Mesendoderm (in vitro differentiated cells): ENCODE measurements around the gene TBC1D17.

Source experiments
- DNase-seq: peaks from one replicate; pipeline ENCODE4 v3.0.0; 2013
- H2AK5ac ChIP-seq: 2 replicates; pipeline ENCODE4 v1.6.1; 2013; ENCODE audit warnings: low read length, inconsistent platforms
- H2BK120ac ChIP-seq: 2 replicates; pipeline ENCODE4 v1.6.1; 2013; ENCODE audit warnings: low read depth, mild to moderate bottlenecking, low read length, moderate library complexity, mixed read lengths
- H2BK15ac ChIP-seq: replicated peaks from 2 replicates; pipeline ENCODE4 v1.6.1; 2013; ENCODE audit warnings: low read depth, mild to moderate bottlenecking, moderate library complexity
- H2BK5ac ChIP-seq: 2 replicates; pipeline ENCODE4 v1.6.1; 2013; ENCODE audit warnings: low read length, inconsistent platforms
- H3K18ac ChIP-seq: 2 replicates; pipeline ENCODE4 v1.6.1; 2013; ENCODE audit warnings: mild to moderate bottlenecking, low read length, mixed read lengths
- H3K23ac ChIP-seq: one replicate; pipeline ENCODE4 v1.6.1; 2013; ENCODE audit warnings: low read length
- H3K27ac ChIP-seq: 2 replicates; pipeline ENCODE4 v1.5.1; 2013; ENCODE audit warnings: low read depth, mild to moderate bottlenecking, inconsistent platforms, low read length, moderate library complexity
- H3K27me3 ChIP-seq: 2 replicates; pipeline ENCODE4 v1.6.1; 2013; ENCODE audit warnings: low read length, control low read depth, mild to moderate bottlenecking, inconsistent platforms; ENCODE audit not compliant: insufficient read depth, poor library complexity
- H3K36me3 ChIP-seq: 2 replicates; pipeline ENCODE4 v1.6.1; 2013; ENCODE audit warnings: low read length, inconsistent platforms; ENCODE audit not compliant: control insufficient read depth, insufficient read depth
- H3K4ac ChIP-seq: one replicate; pipeline ENCODE4 v1.6.1; 2013; ENCODE audit warnings: low read depth, mild to moderate bottlenecking, low read length, moderate library complexity
- H3K4me1 ChIP-seq: 2 replicates; pipeline ENCODE4 v1.6.1; 2013; ENCODE audit warnings: low read depth, low read length, inconsistent platforms; ENCODE audit not compliant: control insufficient read depth
- H3K4me2 ChIP-seq: 2 replicates; pipeline ENCODE4 v1.6.1; 2013; ENCODE audit warnings: low read length
- H3K4me3 ChIP-seq: 2 replicates; pipeline ENCODE4 v1.5.1; 2013; ENCODE audit warnings: mild to moderate bottlenecking, low read length
- H3K56ac ChIP-seq: one replicate; pipeline ENCODE4 v1.6.1; 2013; ENCODE audit warnings: low read length
- H3K79me1 ChIP-seq: 2 replicates; pipeline ENCODE4 v1.6.1; 2013; ENCODE audit warnings: low read length, inconsistent platforms
- H3K79me2 ChIP-seq: 2 replicates; pipeline ENCODE4 v1.6.1; 2013; ENCODE audit warnings: mild to moderate bottlenecking, low read length; ENCODE audit not compliant: control insufficient read depth, insufficient read depth
- H3K9ac ChIP-seq: 2 replicates; pipeline ENCODE4 v1.6.1; 2013; ENCODE audit warnings: low read length, inconsistent platforms
- H4K5ac ChIP-seq: one replicate; pipeline ENCODE4 v1.6.1; 2013; ENCODE audit warnings: low read length
- H4K8ac ChIP-seq: one replicate; pipeline ENCODE4 v1.6.1; 2013; ENCODE audit warnings: low read depth, mild to moderate bottlenecking, control low read depth, low read length, moderate library complexity
- WGBS: extraction: QIAGEN DNeasy Blood & Tissue Kit; methylation state at CpG from one replicate; pipeline ENCODE4 v1.1.7; 2013; ENCODE audit warnings: low lambda C conversion rate, missing lambda C conversion rate; ENCODE audit not compliant: insufficient coverage; ENCODE audit errors: extremely low coverage; 5-methylcytosine and 5-hydroxymethylcytosine counted together

Gene TBC1D17

DNA sequence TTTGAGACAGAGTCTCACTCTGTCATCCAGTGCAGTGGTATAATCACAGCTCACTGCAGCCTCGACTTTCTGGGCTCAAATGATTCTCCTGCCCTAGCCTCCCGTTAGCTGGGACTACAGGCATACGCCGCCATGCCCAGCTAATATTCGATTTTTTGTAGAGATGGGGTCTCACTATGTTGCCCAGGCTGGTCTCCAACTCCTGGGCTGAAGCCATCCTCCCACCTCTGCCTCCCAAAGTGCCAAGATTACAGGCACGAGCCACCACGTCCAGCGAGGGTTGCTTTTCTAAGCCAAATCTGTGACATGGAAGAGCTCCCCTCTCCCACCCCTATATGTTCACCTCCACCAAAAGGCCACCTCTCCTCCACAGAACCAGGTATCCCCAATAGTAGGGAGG lies 40.6 kb downstream of the TBC1D17 start:
- Histone ChIP-seq H3K4me3 (no peak overlapping the region), H2BK15ac (no peak overlapping the region), H3K56ac (no peak overlapping the region), H2BK120ac (no peak overlapping the region), H3K79me2 (peaks cover 49% of the 10 kb centered on the region), H3K27me3 (no peaks in the 10 kb centered on the region), H3K18ac (no peak overlapping the region), H3K79me1 (peaks cover 35% of the 10 kb centered on the region), H3K23ac (no peak overlapping the region), H3K4me1 (no peaks in the 10 kb centered on the region), H3K9ac (no peak overlapping the region), H3K4me2 (no peak overlapping the region), H2BK5ac (no peak overlapping the region), H3K27ac (no peak overlapping the region), H3K4ac (no peak overlapping the region), H3K36me3 (peaks cover 16% of the 10 kb centered on the region), H4K5ac (no peak overlapping the region), H2AK5ac (no peak overlapping the region), H4K8ac (no peak overlapping the region)
- DNase-seq: no peak
- WGBS: no CpG with 5 or more reads among the region's 8 CpGs

GRCh38 chr19:49920624-49921363 lies 43.3 kb downstream of the TBC1D17 start:
- Histone ChIP-seq H4K5ac (no peak overlapping the region), H2BK5ac (no peak overlapping the region), H3K4me2 (no peak overlapping the region), H2BK15ac (no peak overlapping the region), H3K36me3 (peaks cover 16% of the 10 kb centered on the region), H2AK5ac (no peak overlapping the region), H3K9ac (no peak overlapping the region), H3K56ac (no peak overlapping the region), H3K23ac (no peak overlapping the region), H3K18ac (no peak overlapping the region), H3K4me3 (no peak overlapping the region), H2BK120ac (no peak overlapping the region), H3K27ac (no peak overlapping the region), H3K4ac (no peak overlapping the region), H3K79me2 (peaks cover 67% of the 10 kb centered on the region), H4K8ac (no peak overlapping the region), H3K27me3 (no peaks in the 10 kb centered on the region), H3K79me1 (peaks cover 36% of the 10 kb centered on the region), H3K4me1 (no peaks in the 10 kb centered on the region)
- no peak for DNase-seq
- whole genome bisulfite sequencing: no CpG with 5 or more reads among the region's 24 CpGs

- peaks cover 70% of the 10 kb centered on the region for H3K79me2 ChIP-seq
- no peaks in the 10 kb centered on the region for H3K4me1 ChIP-seq
- no peak overlapping the region for H3K4me2 ChIP-seq
- no peak overlapping the region for H3K18ac ChIP-seq
- no peak overlapping the region for H3K27ac ChIP-seq
- no peak overlapping the region for H2BK5ac ChIP-seq
- no peak for DNase-seq
- H3K23ac ChIP-seq: no peak overlapping the region
- WGBS: no CpG with 5 or more reads among the region's 22 CpGs
- no peak overlapping the region for H4K5ac ChIP-seq
- no peak overlapping the region for H3K4me3 ChIP-seq
- no peak overlapping the region for H2AK5ac ChIP-seq
- no peak overlapping the region for H3K4ac ChIP-seq
- no peaks in the 10 kb centered on the region for H3K27me3 ChIP-seq
- peaks cover 38% of the 10 kb centered on the region for H3K79me1 ChIP-seq
- no peak overlapping the region for H3K56ac ChIP-seq
- H4K8ac ChIP-seq: no peak overlapping the region
- H2BK15ac ChIP-seq: no peak overlapping the region
- H3K36me3 ChIP-seq: peaks cover 18% of the 10 kb centered on the region
- no peak overlapping the region for H3K9ac ChIP-seq
- no peak overlapping the region for H2BK120ac ChIP-seq
Observed at GRCh38 chr19:49921871-49922795, 44.6 kb downstream of the TBC1D17 start.

DNA sequence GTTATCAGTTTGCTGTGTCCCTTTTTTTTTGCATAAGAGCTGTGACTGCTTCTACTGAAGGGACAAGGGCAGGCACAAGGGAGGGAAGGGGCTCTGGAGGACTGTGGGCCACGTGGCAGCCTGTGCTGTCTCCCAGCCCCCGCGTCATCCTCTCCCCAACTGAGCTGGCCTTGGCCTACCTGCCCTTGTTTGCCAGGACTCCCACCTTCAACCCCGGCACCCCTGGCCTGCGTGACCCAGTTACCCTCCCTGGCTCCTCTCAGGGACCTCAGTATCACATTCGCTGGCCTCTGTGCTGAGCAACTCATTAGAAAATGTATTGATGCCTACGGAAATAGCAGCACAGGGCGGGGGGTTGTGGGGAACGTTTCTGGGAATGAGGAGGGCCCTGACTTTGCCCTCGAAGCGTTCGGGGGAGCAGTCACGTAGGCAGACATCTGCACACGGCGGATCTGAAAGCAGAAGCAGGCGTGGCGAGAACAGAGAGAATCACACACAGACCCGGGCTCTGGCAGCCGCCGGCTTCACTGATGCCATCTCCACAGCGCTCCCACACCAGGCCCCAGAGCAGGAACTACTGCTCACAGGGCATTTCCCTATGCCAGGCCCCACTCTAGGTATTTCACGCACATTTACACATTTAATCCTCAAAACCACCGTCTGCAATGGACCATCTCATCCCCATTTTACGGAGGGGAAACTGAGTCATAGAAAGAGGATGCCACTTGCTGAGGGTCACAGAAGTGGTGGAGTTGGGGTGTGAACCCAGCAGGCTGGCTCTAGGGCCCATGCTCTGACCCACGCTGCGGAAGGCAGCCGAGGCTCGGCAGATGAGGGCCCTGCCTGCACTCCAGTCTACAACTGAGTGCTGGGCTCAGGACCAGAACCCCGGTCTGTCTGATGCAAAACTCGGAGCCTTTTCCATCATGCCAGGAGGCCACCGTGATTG lies 45.8 kb downstream of the TBC1D17 start:
- H2AK5ac ChIP-seq: no peak overlapping the region
- H2BK5ac ChIP-seq: no peak overlapping the region
- no peak overlapping the region for H3K9ac ChIP-seq
- H3K27ac ChIP-seq: no peak overlapping the region
- H3K4me2 ChIP-seq: no peak overlapping the region
- no peak overlapping the region for H3K4me3 ChIP-seq
- no peaks in the 10 kb centered on the region for H3K27me3 ChIP-seq
- H3K36me3 ChIP-seq: peaks cover 24% of the 10 kb centered on the region
- peaks cover 41% of the 10 kb centered on the region for H3K79me1 ChIP-seq
- H4K8ac ChIP-seq: no peak overlapping the region
- H2BK120ac ChIP-seq: no peak overlapping the region
- no peak overlapping the region for H3K4ac ChIP-seq
- no peak overlapping the region for H2BK15ac ChIP-seq
- H3K4me1 ChIP-seq: peaks cover 7% of the 10 kb centered on the region
- no peak overlapping the region for H3K23ac ChIP-seq
- no peak overlapping the region for H4K5ac ChIP-seq
- no CpG with 5 or more reads among the region's 31 CpGs for WGBS
- peak overlapping the region; percentile 25 for H3K56ac ChIP-seq
- no peak for DNase-seq
- peaks cover 73% of the 10 kb centered on the region for H3K79me2 ChIP-seq
- no peak overlapping the region for H3K18ac ChIP-seq

- peaks cover 21% of the 10 kb centered on the region for H3K36me3 ChIP-seq
- no peak overlapping the region for H3K4ac ChIP-seq
- no peak overlapping the region for H3K4me3 ChIP-seq
- no peak overlapping the region for H2AK5ac ChIP-seq
- no CpG with 5 or more reads among the region's 25 CpGs for WGBS
- H3K18ac ChIP-seq: no peak overlapping the region
- no peak overlapping the region for H4K5ac ChIP-seq
- no peak overlapping the region for H3K27ac ChIP-seq
- peaks cover 37% of the 10 kb centered on the region for H3K79me1 ChIP-seq
- no peak overlapping the region for H3K9ac ChIP-seq
- H3K27me3 ChIP-seq: no peaks in the 10 kb centered on the region
- DNase-seq: peak; percentile 30
- peaks cover 77% of the 10 kb centered on the region for H3K79me2 ChIP-seq
- H3K4me1 ChIP-seq: peaks cover 7% of the 10 kb centered on the region
- H3K4me2 ChIP-seq: no peak overlapping the region
- H3K23ac ChIP-seq: no peak overlapping the region
- H4K8ac ChIP-seq: no peak overlapping the region
- peak overlapping the region; percentile 57 for H3K56ac ChIP-seq
- no peak overlapping the region for H2BK5ac ChIP-seq
- H2BK120ac ChIP-seq: no peak overlapping the region
- no peak overlapping the region for H2BK15ac ChIP-seq
Observed at GRCh38 chr19:49924004-49924880, 46.7 kb downstream of the TBC1D17 start.
